K562 (cell line): ENCODE measurements around the gene NFAM1. TPM values are rescaled to one million over a fixed set of nuclear protein-coding genes. Genes with fewer than 3 reads are reported as not detected.

ENCODE experiments used
- ATAC-seq: fragments of 200-7000 bp; cut with Tn5 transposase; 3 replicates; pipeline ENCODE4 v1.9.1; 2020; ENCODE audit warnings: moderate library complexity
- BruUV-seq: library from RNA; stranded (reverse); fragments of 400-500 nt; replicated peaks from 2 replicates; lab custom pipeline; 2021; lab: Mats Ljungman, UMichigan
- CTCF ChIA-PET: fragments of 300-600 bp; formaldehyde crosslinking; extraction: SDS; loops from one replicate; lab custom pipeline; 2021; ENCODE audit warnings: low intra/inter-chr PET ratio; lab: Yijun Ruan, JAX
- POLR2A ChIA-PET: fragments of 300-600, 350-650 bp; sonication (Branson Sonifier 250); formaldehyde crosslinking; extraction: SDS; loops from one replicate; lab custom pipeline; 2021; ENCODE audit warnings: antibody characterized with exemption, inconsistent platforms; lab: Yijun Ruan, JAX
- DNase-seq, 4 experiments: peaks; one replicate each; pipeline versions ENCODE4 v3.0.0 to v3.0.0-alpha.2; 2011 to 2018; ENCODE audit warnings: low spot score in 3 of 4, mixed read lengths in 3 of 4; ENCODE audit errors: extremely low read depth in 1 of 4
- FAIRE-seq: peaks from 2 replicates; lab custom pipeline; 2011; peaks lifted over from hg19 to GRCh38; lab: Jason Lieb, UNC
- H2AFZ ChIP-seq: 2 replicates; pipeline ENCODE4 v1.6.0; 2011; ENCODE audit warnings: low read depth, low read length, control low read depth, inconsistent platforms
- H3K27ac ChIP-seq: fragments of 200-600 bp; 3 replicates; pipeline ENCODE4 v1.8.0; 2011; ENCODE audit warnings: low read depth, mild to moderate bottlenecking, control low read depth, inconsistent platforms, low read length, moderate library complexity, mixed read lengths; ENCODE audit errors: extremely low read depth
- H3K27me3 ChIP-seq, 2 experiments: fragments of 300-600 bp in 1 of 2; 2 replicates in 1 of 2; 3 replicates in 1 of 2; pipeline versions ENCODE4 v1.6.0 to v1.8.0; 2011; ENCODE audit warnings: inconsistent platforms in 2 of 2, low read length in 2 of 2, mild to moderate bottlenecking in 1 of 2, mixed read lengths in 1 of 2, moderate library complexity in 1 of 2; ENCODE audit not compliant: control insufficient read depth in 2 of 2, insufficient read depth in 2 of 2
- H3K36me3 ChIP-seq: fragments of 300-600 bp; 3 replicates; pipeline ENCODE4 v1.8.0; 2011; ENCODE audit warnings: mild to moderate bottlenecking, low read length, inconsistent platforms; ENCODE audit not compliant: control insufficient read depth, insufficient read depth
- H3K4me1 ChIP-seq, 2 experiments: fragments of 200-600 bp in 1 of 2; replicated peaks in 1 of 2; 2 replicates in 1 of 2; 3 replicates in 1 of 2; pipeline versions ENCODE4 v1.5.1 to v1.8.0; 2011; ENCODE audit warnings: inconsistent platforms in 2 of 2, low read length in 2 of 2, mild to moderate bottlenecking in 1 of 2, mixed read lengths in 1 of 2, moderate library complexity in 1 of 2; ENCODE audit not compliant: control insufficient read depth in 2 of 2, insufficient read depth in 2 of 2
- H3K4me2 ChIP-seq: 2 replicates; pipeline ENCODE4 v1.6.1; 2011; ENCODE audit warnings: low read length, control low read depth, inconsistent platforms, mixed read lengths; ENCODE audit not compliant: insufficient read depth
- H3K4me3 ChIP-seq: fragments of 200-600 bp; sonication (generic), shearing (Covaris generic); 2 replicates; pipeline ENCODE4 v1.5.1; 2016; ENCODE audit warnings: control low read depth, inconsistent platforms
- H3K79me2 ChIP-seq: fragments of 200-600 bp; 3 replicates; pipeline ENCODE4 v1.8.0; 2011; ENCODE audit warnings: low read length, inconsistent platforms; ENCODE audit not compliant: control insufficient read depth, insufficient read depth
- H3K9ac ChIP-seq, 2 experiments: 2 replicates each; pipeline versions ENCODE4 v1.6.0 to v1.6.1; 2011; ENCODE audit warnings: low read depth in 2 of 2, low read length in 2 of 2, control low read depth in 1 of 2, inconsistent platforms in 1 of 2, mild to moderate bottlenecking in 1 of 2, mixed read lengths in 1 of 2; ENCODE audit not compliant: insufficient read depth in 1 of 2
- H3K9me1 ChIP-seq: one replicate; pipeline ENCODE4 v1.6.0; 2011; ENCODE audit warnings: inconsistent platforms, mild to moderate bottlenecking, low read length, moderate library complexity; ENCODE audit not compliant: control insufficient read depth, insufficient read depth
- H3K9me3 ChIP-seq: replicated peaks from 2 replicates; pipeline ENCODE4 v1.5.1; 2011; ENCODE audit warnings: low read depth, low read length, inconsistent platforms; ENCODE audit not compliant: control insufficient read depth, insufficient read depth
- H4K20me1 ChIP-seq: replicated peaks from 2 replicates; pipeline ENCODE4 v1.6.1; 2011; ENCODE audit warnings: low read length, inconsistent platforms, mixed read lengths; ENCODE audit not compliant: control insufficient read depth, insufficient read depth
- CCNT2 ChIP-seq: IDR thresholded peaks from 2 replicates; pipeline ENCODE4 v1.6.1; 2011; ENCODE audit warnings: borderline replicate concordance, low read depth, mild to moderate bottlenecking, moderate library complexity, mixed read lengths, low read length; ENCODE audit not compliant: insufficient read length; ENCODE audit errors: extremely low read depth
- ELF4 ChIP-seq: fragments of 450-650 bp; formaldehyde crosslinking; IDR thresholded peaks from 2 replicates; pipeline ENCODE4 v1.4.0; 2022; ENCODE audit warnings: missing genetic modification characterization
- FOXM1 ChIP-seq, 2 experiments: fragments of 450-650 bp in 1 of 2; sonication (generic) in 1 of 2; formaldehyde crosslinking in 1 of 2; IDR thresholded peaks; 2 replicates each; pipeline versions ENCODE4 v1.6.1 to v1.9.0; 2017 to 2022; ENCODE audit warnings: low read depth in 2 of 2, mild to moderate bottlenecking in 2 of 2, missing genetic modification reagents in 1 of 2, moderate library complexity in 1 of 2
- FOXP1 ChIP-seq: sonication (generic); formaldehyde crosslinking; IDR thresholded peaks from 2 replicates; pipeline ENCODE4 v1.8.0; 2022; ENCODE audit warnings: mild to moderate bottlenecking, missing genetic modification reagents
- GTF2A2 ChIP-seq: IDR thresholded peaks from 2 replicates; pipeline ENCODE4 v1.6.1; 2016; ENCODE audit warnings: mild to moderate bottlenecking, missing genetic modification characterization, missing compliant biosample characterization
- IFI16 ChIP-seq: fragments of 250-450 bp; sonication (Bioruptor Pico); IDR thresholded peaks from 2 replicates; pipeline ENCODE4 v2.1.2; 2022; ENCODE audit warnings: mild to moderate bottlenecking, inconsistent platforms
- POLR2AphosphoS2 ChIP-seq: IDR thresholded peaks from 2 replicates; pipeline ENCODE4 v1.6.1; 2012; ENCODE audit warnings: low read length, improper control_type of control experiment
- WGBS: fragments of 100-300 bp; shearing (Covaris generic); methylation state at CpG from one replicate; pipeline ENCODE4 v1.1.6; 2016; ENCODE audit warnings: low coverage, mixed read lengths; ENCODE audit not compliant: insufficient coverage; ENCODE audit errors: missing lambda C conversion rate; 5-methylcytosine and 5-hydroxymethylcytosine counted together
- in situ Hi-C: fragments of 300-500 bp; cut with MboI; formaldehyde crosslinking; loops from 4 replicates; pipeline ENCODE4 v1.15.0; 2018; ENCODE audit warnings: inconsistent platforms, mixed read lengths
- intact Hi-C: fragments of 100-400 bp; cut with micrococcal nuclease; formaldehyde crosslinking; loops from 2 replicates; pipeline ENCODE4 v1.14.2; 2022
- polyA plus RNA-seq, 8 experiments: library from polyadenylated mRNA; depleted of rRNA in 4 of 8; stranded (reverse) in 5 of 8; unstranded in 3 of 8; fragments of >200 nt; fragmentation: Nextera tagmentation in 2 of 8; fragmentation: Illumina TruSeq in 1 of 8; extraction: Ambion mirVana in 2 of 8; extraction: Trizol in 1 of 8; gene quantifications; 2 replicates each; pipeline versions ENCODE4 v1.2.1 to v1.2.3, GENCODE V29; 2011 to 2014; ENCODE audit warnings: inconsistent platforms in 1 of 8, missing spikeins in 1 of 8
- total RNA-seq, 7 experiments: library from RNA; depleted of rRNA in 6 of 7; stranded (reverse); fragments of >200 nt in 6 of 7; fragmentation: Illumina TruSeq in 2 of 7; extraction: Trizol in 2 of 7; gene quantifications; 2 replicates each; pipeline versions ENCODE4 v1.2.1 to v1.2.3, GENCODE V29; 2011 to 2021; ENCODE audit warnings: low replicate concordance in 1 of 7
- TF ChIP-seq, protein P1 (sequence below): fragments of 250-450 bp; sonication (Bioruptor Pico); IDR thresholded peaks from 2 replicates; pipeline ENCODE4 v1.8.0; 2021; ENCODE audit warnings: moderate library complexity, mild to moderate bottlenecking, inconsistent platforms
- TF ChIP-seq, protein P2 (sequence below): fragments of 150-350 bp; IDR thresholded peaks from 2 replicates; pipeline ENCODE4 v1.6.1; 2014; ENCODE audit warnings: low read depth, mild to moderate bottlenecking, low read length, borderline replicate concordance
- TF ChIP-seq, protein P3 (sequence below): sonication (generic); formaldehyde crosslinking; IDR thresholded peaks from 2 replicates; pipeline ENCODE4 v1.8.0; 2023; ENCODE audit warnings: missing genetic modification reagents, mild to moderate bottlenecking, borderline replicate concordance

The NFAM1 gene
- total and polyA plus RNA-seq, 9 of the 15 experiments (the other 6 are each of a cell fraction or from before 2014, with no cell fraction given) = 0.01 to 0.18 (median 0.03) TPM; not detected in 5

DNA sequence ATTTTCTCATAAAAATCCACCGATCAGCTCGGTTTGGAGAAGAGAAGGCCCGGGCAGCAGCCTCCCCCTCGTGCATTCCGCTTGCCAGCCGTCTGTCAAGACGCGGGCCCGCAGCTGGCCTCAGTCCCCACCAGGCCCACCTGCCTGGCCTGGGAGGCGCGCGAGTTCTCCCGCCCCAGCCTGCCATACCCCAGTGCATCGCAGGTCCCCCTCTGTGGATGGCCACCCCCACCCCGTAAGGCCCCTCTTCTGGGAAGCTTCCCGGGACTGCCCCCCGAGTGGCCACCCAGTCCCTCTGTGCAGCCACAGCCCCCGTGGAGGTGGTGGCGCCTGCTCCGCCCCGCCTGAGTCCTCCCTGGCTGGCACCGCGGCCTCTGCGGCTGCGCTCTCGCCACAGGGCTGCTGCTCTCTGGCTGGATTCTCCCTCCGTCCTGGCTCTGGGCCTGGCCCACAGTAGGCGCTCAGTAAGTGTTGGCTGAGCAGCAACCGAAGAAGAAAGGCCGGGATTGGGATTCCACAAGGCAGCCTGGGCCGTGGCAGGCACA, 87.8 kb downstream of the NFAM1 start:
- H3K9me1 ChIP-seq = no peaks in the 10 kb centered on the region
- POLR2A ChIA-PET = interaction anchor here (0.6 kb wide), 1 partner anchor 112 kb away, joined by 4 read pairs; no protein-coding TSS in a partner anchor
- FAIRE-seq (no peak), ATAC-seq (no peak), DNase-seq (no peak)
- no peak overlapping the region for H3K27ac ChIP-seq
- no peaks in the 10 kb centered on the region; a peak in 1 of 5 replicates for H3K27me3 ChIP-seq
- in situ Hi-C loops (no loop called here), intact Hi-C loops (no loop called here)
- H4K20me1 ChIP-seq = 0 out of 2 replicates have a peak, but pooled peaks cover 4% of the 10 kb centered on the region
- TF ChIP-seq POLR2AphosphoS2 (no peak), IFI16 (CRISPR knock-in tag) (no peak), FOXM1 (IDR thresholded peaks at IDR 0.05; ENCODE audit: low read depth) (no peak), FOXM1 (CRISPR knock-in tag; IDR thresholded peaks at IDR 0.05; ENCODE audit: low read depth) (no peak), ELF4 (no peak), GTF2A2 (tag) (no peak), CCNT2 (no peak), FOXP1 (no peak)
- TF ChIP-seq, protein P1, sequence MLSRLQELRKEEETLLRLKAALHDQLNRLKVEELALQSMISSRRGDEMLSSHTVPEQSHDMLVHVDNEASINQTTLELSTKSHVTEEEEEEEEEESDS = no peak
- TF ChIP-seq, protein P2, sequence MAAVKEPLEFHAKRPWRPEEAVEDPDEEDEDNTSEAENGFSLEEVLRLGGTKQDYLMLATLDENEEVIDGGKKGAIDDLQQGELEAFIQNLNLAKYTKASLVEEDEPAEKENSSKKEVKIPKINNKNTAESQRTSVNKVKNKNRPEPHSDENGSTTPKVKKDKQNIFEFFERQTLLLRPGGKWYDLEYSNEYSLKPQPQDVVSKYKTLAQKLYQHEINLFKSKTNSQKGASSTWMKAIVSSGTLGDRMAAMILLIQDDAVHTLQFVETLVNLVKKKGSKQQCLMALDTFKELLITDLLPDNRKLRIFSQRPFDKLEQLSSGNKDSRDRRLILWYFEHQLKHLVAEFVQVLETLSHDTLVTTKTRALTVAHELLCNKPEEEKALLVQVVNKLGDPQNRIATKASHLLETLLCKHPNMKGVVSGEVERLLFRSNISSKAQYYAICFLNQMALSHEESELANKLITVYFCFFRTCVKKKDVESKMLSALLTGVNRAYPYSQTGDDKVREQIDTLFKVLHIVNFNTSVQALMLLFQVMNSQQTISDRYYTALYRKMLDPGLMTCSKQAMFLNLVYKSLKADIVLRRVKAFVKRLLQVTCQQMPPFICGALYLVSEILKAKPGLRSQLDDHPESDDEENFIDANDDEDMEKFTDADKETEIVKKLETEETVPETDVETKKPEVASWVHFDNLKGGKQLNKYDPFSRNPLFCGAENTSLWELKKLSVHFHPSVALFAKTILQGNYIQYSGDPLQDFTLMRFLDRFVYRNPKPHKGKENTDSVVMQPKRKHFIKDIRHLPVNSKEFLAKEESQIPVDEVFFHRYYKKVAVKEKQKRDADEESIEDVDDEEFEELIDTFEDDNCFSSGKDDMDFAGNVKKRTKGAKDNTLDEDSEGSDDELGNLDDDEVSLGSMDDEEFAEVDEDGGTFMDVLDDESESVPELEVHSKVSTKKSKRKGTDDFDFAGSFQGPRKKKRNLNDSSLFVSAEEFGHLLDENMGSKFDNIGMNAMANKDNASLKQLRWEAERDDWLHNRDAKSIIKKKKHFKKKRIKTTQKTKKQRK = no peak
- TF ChIP-seq, protein P3, sequence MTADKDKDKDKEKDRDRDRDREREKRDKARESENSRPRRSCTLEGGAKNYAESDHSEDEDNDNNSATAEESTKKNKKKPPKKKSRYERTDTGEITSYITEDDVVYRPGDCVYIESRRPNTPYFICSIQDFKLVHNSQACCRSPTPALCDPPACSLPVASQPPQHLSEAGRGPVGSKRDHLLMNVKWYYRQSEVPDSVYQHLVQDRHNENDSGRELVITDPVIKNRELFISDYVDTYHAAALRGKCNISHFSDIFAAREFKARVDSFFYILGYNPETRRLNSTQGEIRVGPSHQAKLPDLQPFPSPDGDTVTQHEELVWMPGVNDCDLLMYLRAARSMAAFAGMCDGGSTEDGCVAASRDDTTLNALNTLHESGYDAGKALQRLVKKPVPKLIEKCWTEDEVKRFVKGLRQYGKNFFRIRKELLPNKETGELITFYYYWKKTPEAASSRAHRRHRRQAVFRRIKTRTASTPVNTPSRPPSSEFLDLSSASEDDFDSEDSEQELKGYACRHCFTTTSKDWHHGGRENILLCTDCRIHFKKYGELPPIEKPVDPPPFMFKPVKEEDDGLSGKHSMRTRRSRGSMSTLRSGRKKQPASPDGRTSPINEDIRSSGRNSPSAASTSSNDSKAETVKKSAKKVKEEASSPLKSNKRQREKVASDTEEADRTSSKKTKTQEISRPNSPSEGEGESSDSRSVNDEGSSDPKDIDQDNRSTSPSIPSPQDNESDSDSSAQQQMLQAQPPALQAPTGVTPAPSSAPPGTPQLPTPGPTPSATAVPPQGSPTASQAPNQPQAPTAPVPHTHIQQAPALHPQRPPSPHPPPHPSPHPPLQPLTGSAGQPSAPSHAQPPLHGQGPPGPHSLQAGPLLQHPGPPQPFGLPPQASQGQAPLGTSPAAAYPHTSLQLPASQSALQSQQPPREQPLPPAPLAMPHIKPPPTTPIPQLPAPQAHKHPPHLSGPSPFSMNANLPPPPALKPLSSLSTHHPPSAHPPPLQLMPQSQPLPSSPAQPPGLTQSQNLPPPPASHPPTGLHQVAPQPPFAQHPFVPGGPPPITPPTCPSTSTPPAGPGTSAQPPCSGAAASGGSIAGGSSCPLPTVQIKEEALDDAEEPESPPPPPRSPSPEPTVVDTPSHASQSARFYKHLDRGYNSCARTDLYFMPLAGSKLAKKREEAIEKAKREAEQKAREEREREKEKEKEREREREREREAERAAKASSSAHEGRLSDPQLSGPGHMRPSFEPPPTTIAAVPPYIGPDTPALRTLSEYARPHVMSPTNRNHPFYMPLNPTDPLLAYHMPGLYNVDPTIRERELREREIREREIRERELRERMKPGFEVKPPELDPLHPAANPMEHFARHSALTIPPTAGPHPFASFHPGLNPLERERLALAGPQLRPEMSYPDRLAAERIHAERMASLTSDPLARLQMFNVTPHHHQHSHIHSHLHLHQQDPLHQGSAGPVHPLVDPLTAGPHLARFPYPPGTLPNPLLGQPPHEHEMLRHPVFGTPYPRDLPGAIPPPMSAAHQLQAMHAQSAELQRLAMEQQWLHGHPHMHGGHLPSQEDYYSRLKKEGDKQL (CRISPR knock-in tag) = no peak
- H3K79me2 ChIP-seq = no peaks in the 10 kb centered on the region
- no peak overlapping the region for H3K4me3 ChIP-seq
- H3K36me3 ChIP-seq = no peaks in the 10 kb centered on the region
- H3K9me3 ChIP-seq = no peaks in the 10 kb centered on the region
- 86% methylated on average over 10 of the region's 31 CpGs for WGBS
- no peak overlapping the region for H3K4me2 ChIP-seq
- no peak overlapping the region for H2AFZ ChIP-seq
- CTCF ChIA-PET = no interaction called here
- peaks cover 0 to 27% of the 10 kb centered on the region in 2 experiments; a peak in 2 of 5 replicates for H3K4me1 ChIP-seq
- no TSS peak for BruUV-seq
- no peak overlapping the region; a peak in 1 of 4 replicates for H3K9ac ChIP-seq
